ENCODE measurements around the gene THRAP3.

The THRAP3 gene

DNA sequence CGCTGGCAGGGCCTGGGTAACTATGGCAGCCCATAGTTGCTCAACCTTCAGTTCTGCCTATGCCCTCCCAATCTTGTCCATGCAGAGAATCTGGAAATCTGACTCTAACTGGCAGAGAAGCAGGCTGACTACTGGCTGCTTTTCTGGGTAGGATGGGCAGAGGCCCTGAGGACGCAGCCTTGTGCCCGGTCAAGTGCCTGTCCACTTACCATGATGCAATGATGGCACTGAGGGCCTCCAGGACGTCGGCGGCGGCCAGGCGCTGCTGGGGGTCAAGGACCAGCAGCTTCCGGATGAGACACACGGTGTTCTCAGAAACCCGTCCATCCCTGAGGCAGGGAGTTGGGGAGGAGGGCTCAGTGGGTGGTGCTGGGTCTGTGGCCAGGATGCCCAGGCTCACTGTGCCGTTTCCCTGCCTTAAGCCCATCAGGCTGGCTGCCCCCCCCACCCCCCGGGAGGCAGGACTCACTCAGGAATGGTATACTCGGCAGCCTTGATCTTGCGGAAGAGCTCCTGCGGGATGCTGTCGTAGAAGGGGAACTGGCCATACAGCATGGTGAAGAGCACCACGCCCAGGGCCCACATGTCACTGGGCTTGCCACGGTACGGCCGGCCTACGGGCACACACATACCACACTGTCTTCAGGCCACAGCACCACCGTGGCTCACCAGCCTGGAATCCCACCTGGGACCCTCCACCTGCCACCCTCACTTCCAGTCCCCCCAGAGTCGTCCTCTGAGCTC, 119.6 kb downstream of the THRAP3 start:
- peaks cover 4% of the 10 kb centered on the region for H3K4me1 ChIP-seq (ENCODE audit: insufficient read depth, poor library complexity, severe bottlenecking)
- peak overlapping the region; percentile 50 for H3K27ac ChIP-seq (ENCODE audit: poor library complexity, severe bottlenecking)
- H3K4me3 ChIP-seq (ENCODE audit: severe bottlenecking), result no peak overlapping the region
- DNase-seq (ENCODE audit: low spot score) (no peak), ATAC-seq (ENCODE audit: low read depth) (no peak)
- peaks cover 40% of the 10 kb centered on the region for H3K36me3 ChIP-seq (ENCODE audit: low read depth)
- H3K9me3 ChIP-seq (ENCODE audit: severe bottlenecking), result no peaks in the 10 kb centered on the region
- H3K27me3 ChIP-seq (ENCODE audit: insufficient read depth, poor library complexity, severe bottlenecking), result no peaks in the 10 kb centered on the region
- TF ChIP-seq, protein P1, sequence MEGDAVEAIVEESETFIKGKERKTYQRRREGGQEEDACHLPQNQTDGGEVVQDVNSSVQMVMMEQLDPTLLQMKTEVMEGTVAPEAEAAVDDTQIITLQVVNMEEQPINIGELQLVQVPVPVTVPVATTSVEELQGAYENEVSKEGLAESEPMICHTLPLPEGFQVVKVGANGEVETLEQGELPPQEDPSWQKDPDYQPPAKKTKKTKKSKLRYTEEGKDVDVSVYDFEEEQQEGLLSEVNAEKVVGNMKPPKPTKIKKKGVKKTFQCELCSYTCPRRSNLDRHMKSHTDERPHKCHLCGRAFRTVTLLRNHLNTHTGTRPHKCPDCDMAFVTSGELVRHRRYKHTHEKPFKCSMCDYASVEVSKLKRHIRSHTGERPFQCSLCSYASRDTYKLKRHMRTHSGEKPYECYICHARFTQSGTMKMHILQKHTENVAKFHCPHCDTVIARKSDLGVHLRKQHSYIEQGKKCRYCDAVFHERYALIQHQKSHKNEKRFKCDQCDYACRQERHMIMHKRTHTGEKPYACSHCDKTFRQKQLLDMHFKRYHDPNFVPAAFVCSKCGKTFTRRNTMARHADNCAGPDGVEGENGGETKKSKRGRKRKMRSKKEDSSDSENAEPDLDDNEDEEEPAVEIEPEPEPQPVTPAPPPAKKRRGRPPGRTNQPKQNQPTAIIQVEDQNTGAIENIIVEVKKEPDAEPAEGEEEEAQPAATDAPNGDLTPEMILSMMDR (IDR thresholded peaks at IDR 0.05; ENCODE audit: poor library complexity, severe bottlenecking), result no peak

DNA sequence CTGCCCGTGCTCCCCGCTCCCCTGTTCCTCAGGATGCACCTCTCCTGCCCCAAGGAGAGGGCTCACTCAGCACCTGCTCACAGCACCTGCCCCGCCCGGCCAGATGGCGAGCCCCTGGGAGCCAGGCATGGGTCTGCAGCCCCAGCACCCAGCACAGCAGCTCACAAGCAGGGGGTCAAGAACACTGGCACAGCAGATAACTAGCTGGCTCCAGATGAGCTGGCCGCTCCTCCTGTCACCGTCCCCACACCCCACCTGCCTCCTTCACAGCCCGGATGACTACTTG, 120.1 kb downstream of the THRAP3 start:
- no peak overlapping the region for H3K27ac ChIP-seq (ENCODE audit: poor library complexity, severe bottlenecking)
- DNase-seq (ENCODE audit: low spot score) (no peak), ATAC-seq (ENCODE audit: low read depth) (no peak)
- H3K4me1 ChIP-seq (ENCODE audit: insufficient read depth, poor library complexity, severe bottlenecking), result peaks cover 8% of the 10 kb centered on the region
- no peaks in the 10 kb centered on the region for H3K27me3 ChIP-seq (ENCODE audit: insufficient read depth, poor library complexity, severe bottlenecking)
- no peak overlapping the region for H3K4me3 ChIP-seq (ENCODE audit: severe bottlenecking)
- TF ChIP-seq, protein P1 (IDR thresholded peaks at IDR 0.05; ENCODE audit: poor library complexity, severe bottlenecking), result no peak
- no peaks in the 10 kb centered on the region for H3K9me3 ChIP-seq (ENCODE audit: severe bottlenecking)
- H3K36me3 ChIP-seq (ENCODE audit: low read depth), result peaks cover 43% of the 10 kb centered on the region

DNA sequence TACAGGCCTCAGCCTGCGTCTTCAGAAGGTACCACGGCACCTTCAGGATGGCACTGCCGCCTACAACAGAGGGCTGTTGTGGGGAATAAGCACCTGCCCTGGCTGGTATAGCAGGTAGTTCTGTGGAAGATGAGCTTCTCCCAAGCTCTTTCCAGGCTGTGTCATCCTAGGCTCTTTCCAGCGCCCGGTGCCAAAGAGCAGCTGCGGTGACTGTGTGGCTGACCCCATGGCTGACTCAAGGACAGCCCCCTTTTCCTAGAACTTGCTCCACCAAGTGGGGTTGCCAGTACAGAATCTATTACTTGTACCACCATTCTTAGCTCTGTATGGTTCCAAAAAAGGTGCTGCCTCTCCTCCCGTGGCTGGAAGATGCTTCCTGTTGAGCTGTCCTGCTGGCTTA, 121.1 kb downstream of the THRAP3 start:
- ATAC-seq (ENCODE audit: low read depth) (no peak), DNase-seq (ENCODE audit: low spot score) (no peak)
- peaks cover 47% of the 10 kb centered on the region for H3K36me3 ChIP-seq (ENCODE audit: low read depth)
- no peak overlapping the region for H3K27ac ChIP-seq (ENCODE audit: poor library complexity, severe bottlenecking)
- TF ChIP-seq, protein P1 (IDR thresholded peaks at IDR 0.05; ENCODE audit: poor library complexity, severe bottlenecking), result no peak
- H3K27me3 ChIP-seq (ENCODE audit: insufficient read depth, poor library complexity, severe bottlenecking), result no peaks in the 10 kb centered on the region
- H3K9me3 ChIP-seq (ENCODE audit: severe bottlenecking), result no peaks in the 10 kb centered on the region
- H3K4me1 ChIP-seq (ENCODE audit: insufficient read depth, poor library complexity, severe bottlenecking), result peaks cover 19% of the 10 kb centered on the region
- no peak overlapping the region for H3K4me3 ChIP-seq (ENCODE audit: severe bottlenecking)

DNA sequence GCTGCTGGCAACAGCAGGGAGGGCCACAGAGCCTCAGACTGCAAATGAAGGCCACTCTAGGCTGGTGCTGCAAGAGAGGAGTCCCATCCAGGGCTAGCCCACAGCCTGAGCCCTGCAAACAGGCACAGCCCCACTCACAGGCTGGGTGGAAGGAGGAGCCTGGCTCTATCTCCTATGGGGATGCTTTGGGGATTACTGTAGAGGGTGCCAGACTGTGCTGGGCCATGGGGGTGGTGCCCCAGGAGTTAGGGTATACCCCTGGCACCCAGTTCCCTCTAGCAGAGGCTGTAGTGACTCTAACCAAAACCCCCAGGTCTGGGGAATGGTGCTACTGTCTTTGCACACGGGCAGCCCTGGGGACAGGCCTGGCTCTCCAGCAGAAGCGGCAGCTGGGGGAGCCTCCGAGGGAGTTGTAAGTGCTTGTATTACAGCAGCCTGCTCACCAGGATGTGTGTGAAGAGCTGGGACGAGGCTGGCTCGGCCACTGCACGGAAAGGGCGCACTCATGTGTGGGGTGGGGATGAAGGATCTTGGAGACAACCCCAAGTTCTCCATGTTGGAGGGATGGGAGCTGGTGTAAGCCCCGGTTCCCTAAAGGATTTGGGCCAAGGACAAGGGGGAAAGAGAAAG, 122.6 kb downstream of the THRAP3 start:
- H3K4me3 ChIP-seq (ENCODE audit: severe bottlenecking), result no peak overlapping the region
- no peak overlapping the region for H3K27ac ChIP-seq (ENCODE audit: poor library complexity, severe bottlenecking)
- no peak for ATAC-seq (ENCODE audit: low read depth)
- H3K27me3 ChIP-seq (ENCODE audit: insufficient read depth, poor library complexity, severe bottlenecking), result no peaks in the 10 kb centered on the region
- no peaks in the 10 kb centered on the region for H3K9me3 ChIP-seq (ENCODE audit: severe bottlenecking)
- H3K36me3 ChIP-seq (ENCODE audit: low read depth), result peaks cover 39% of the 10 kb centered on the region
- DNase-seq (ENCODE audit: low spot score), result no peak
- TF ChIP-seq, protein P1 (IDR thresholded peaks at IDR 0.05; ENCODE audit: poor library complexity, severe bottlenecking), result no peak
- peaks cover 34% of the 10 kb centered on the region for H3K4me1 ChIP-seq (ENCODE audit: insufficient read depth, poor library complexity, severe bottlenecking)

DNA sequence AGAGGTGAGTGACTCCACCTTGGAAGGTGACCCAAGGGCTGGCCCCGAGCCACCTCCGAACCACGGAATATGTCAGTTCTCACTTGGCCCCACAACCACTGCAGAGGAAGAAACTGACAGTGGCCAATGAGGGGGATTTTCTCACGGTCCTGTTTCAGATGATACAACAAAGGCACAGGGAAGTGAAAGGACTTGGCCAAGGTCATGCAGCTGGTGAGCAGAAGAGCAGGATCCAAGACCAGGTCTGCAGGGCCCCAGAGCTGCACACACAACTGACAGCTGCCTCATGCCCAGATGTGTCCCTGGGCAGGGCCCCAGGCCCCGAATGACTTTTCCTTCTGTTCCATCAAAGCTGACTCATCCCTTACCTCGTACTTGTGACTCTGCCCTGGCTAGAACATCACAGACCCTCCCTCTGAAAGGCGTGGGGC, 125.0 kb downstream of the THRAP3 start:
- Histone ChIP-seq H3K9me3 (ENCODE audit: severe bottlenecking) (no peaks in the 10 kb centered on the region), H3K27me3 (ENCODE audit: insufficient read depth, poor library complexity, severe bottlenecking) (no peaks in the 10 kb centered on the region), H3K27ac (ENCODE audit: poor library complexity, severe bottlenecking) (peak overlapping the region; percentile 95), H3K4me3 (ENCODE audit: severe bottlenecking) (no peak overlapping the region), H3K4me1 (ENCODE audit: insufficient read depth, poor library complexity, severe bottlenecking) (peaks cover 47% of the 10 kb centered on the region), H3K36me3 (ENCODE audit: low read depth) (peaks cover 47% of the 10 kb centered on the region)
- TF ChIP-seq, protein P1 (IDR thresholded peaks at IDR 0.05; ENCODE audit: poor library complexity, severe bottlenecking), result no peak
- ATAC-seq (ENCODE audit: low read depth) (peak; percentile 32), DNase-seq (ENCODE audit: low spot score) (no peak)
